Embryonic facial prominence (tissue), 1 donor: Measurements from ENCODE around the gene CPAMD8.
"Not testable (repeated sequence)": the region's sequence is repeated elsewhere in the genome, so short reads cannot be mapped to it uniquely, and the experiment has no call there.

Source experiments
- DNase-seq: peaks from one replicate; pipeline ENCODE4 v3.0.0-alpha.2; 2016; ENCODE audit errors: extremely low spot score

Gene CPAMD8

DNA sequence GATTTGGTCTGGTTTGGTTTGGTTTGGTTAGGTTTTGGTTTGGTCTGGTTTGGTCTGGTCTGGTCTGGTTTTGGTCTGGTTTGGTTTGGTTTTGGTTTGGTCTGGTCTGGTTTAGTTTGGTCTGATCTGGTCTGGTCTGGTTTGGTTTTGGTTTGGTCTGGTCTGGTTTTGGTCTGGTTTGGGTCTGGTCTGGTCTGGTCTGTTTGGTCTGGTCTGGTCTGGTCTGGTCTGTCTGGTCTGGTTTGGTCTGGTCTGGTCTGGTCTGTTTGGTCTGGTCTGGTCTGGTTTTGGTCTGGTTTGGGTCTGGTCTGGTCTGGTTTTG is 151.7 kb downstream of the CPAMD8 start:
- DNase-seq: not testable (repeated sequence)

GRCh38 chr19:16874250-16874977 is 152.2 kb downstream of the CPAMD8 start:
- DNase-seq: no peak

- no peak for DNase-seq
These were observed 153.0 kb downstream of the CPAMD8 start for GRCh38 chr19:16873594-16873993.

GRCh38 chr19:16872728-16873127 is 153.9 kb downstream of the CPAMD8 start:
- no peak for DNase-seq

DNA sequence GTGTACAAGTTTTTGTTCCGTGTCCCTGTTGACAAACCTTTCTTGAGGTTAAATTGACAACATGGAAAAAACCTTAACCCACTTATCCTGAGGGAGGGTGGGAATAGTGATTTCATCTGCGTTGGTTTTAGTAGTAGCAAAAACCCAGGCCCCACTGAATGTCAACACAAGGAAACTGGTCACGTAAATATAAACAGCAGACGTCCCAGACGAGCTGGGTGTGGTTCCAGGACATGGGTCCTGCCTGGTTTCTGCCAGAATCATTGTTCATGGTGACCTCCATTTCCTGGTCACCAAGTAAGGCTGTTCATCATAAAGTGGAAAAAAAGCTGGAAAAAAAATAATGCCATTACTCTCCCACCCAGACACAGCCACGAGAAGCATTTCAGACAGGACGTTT is 154.7 kb downstream of the CPAMD8 start:
- DNase-seq: no peak

- DNase-seq: no peak
These were observed 157.2 kb downstream of the CPAMD8 start for GRCh38 chr19:16869331-16869972.

- DNase-seq: no peak
These were observed 158.0 kb downstream of the CPAMD8 start for GRCh38 chr19:16868423-16869130.

GRCh38 chr19:16867211-16867610 is 159.4 kb downstream of the CPAMD8 start:
- no peak for DNase-seq

- DNase-seq: no peak
These were observed 163.7 kb downstream of the CPAMD8 start for GRCh38 chr19:16862826-16863415.

DNA sequence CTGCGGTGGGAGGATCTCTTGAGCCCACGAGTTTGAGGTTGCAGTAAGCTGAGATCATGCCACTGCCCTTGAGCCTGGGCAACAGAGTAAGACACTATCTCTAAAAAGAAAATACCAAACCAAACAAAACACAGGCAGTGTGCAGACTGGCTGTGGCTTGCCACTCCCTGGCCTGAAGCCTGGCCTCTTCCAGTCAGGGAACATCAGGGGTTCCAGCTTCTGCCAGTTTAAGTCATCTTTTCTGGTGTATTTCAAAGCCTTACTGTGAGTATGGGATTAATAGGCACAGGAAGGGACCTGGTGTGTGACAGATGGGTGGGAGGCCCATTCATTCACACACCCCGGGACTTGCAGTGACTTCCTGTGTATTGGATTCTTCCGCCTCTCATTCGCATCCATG is 164.8 kb downstream of the CPAMD8 start:
- DNase-seq: no peak

DNA sequence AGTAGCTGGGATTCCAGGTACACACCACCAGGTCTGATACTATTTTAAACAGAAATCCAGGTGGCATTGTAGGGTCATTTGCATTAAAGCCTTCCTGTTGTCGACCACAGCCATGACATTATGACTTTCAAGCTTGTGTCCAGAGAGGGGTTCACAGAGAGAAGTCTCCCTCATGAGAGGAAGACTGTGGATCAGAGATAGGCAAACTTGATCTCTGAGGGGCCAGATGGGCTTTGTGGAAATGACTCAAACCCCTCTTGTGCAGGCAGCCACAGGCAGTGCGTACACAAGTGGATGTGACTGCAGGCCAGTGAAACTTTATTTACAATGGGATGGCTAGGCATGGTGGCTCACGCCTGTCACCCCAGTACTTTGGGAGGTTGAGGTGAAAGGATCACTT is 165.6 kb downstream of the CPAMD8 start:
- no peak for DNase-seq

- no peak for DNase-seq
These were observed 166.5 kb downstream of the CPAMD8 start for GRCh38 chr19:16860118-16860517.

DNA sequence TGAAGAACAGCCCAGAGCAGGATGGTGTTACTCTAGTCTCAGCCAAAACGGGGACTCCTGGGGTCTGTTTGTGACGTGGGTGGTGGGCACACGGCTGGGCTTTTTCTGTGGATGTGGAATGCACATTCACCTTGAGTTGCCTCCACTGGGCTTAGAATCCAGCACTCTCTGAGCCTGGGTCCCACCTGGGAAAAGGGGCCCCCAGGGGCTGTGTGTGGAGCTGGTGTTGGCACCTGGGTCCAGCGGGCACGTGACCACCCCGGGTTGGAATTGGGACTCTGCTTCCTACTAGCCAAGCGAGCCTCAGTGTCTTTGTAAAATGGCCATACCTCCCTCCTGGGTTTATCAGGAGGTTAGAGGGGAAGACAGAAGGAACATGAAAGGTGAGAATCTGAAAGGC is 167.0 kb downstream of the CPAMD8 start:
- DNase-seq: no peak

- no peak for DNase-seq
These were observed 170.5 kb downstream of the CPAMD8 start for GRCh38 chr19:16856091-16856490.

DNA sequence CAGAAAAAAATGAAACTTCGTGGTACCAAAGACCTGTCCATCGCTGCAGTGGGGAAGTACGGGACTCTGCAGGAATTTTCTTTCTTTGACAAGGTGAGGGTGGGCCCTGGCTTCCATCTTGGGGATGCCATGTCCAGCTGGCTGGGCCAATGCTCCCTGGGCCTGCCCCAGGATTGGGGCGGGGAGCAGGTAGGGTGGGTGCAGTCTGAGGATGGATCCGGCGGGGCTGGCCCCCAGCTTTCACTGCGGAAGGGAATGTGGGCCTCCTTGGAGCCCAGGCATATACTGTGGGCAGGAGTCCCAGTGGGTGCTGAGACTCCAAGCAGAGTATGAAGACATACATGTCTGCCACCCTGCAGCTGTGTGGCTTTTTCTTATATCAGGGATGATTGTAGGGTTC is 173.5 kb downstream of the CPAMD8 start:
- no peak for DNase-seq

DNA sequence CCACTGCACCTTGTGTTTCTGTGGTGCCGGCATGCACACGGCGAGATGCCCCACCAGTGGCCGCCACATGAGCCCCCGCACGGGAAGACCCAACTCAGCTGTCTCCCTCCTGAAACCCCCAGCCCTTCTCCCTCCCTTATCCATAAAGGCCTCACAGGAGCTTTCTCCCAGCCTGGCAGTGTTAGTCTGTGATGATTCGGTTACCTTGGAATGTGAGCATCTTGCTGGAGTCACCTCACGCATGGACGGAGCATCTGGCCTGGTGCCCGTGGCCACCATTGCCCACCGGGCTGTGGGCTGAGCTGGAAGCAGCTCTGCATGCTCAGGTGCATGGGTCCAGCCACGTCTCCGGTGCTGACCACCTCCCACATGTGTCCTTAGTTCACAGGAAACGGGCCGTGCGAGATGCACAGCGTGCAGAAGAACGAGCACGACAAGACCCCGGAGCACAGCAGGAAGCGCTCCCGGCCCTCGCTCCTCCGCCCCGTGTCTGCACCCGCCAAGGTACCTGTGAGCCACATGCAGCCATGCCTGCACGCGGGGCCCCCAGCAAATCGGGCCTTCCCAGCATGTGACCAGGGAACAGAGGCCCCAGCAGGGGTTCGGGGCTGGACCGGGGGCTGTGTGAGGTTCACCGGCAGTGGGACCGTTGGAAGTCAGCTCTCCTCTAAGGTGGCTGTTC is 175.4 kb downstream of the CPAMD8 start:
- DNase-seq: no peak

DNA sequence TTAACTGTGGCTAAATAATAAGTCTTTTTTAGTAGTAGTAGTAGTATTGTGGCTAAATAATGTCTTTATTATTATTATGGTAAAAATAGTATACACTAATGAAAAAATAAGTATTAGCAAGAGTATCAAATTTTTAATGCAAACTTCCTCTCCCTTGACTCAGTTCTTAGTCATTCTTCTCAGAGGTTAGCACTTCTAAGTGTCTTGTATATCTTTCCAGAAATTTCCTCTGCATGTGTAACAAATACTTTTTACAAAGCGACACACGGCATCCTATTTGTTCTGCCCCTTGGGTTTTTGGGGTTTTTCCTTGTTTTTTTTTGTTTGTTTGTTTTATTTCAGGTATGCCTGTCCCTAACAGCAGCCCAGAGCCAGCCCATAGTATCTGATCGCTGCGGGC is 176.5 kb downstream of the CPAMD8 start:
- DNase-seq: no peak

DNA sequence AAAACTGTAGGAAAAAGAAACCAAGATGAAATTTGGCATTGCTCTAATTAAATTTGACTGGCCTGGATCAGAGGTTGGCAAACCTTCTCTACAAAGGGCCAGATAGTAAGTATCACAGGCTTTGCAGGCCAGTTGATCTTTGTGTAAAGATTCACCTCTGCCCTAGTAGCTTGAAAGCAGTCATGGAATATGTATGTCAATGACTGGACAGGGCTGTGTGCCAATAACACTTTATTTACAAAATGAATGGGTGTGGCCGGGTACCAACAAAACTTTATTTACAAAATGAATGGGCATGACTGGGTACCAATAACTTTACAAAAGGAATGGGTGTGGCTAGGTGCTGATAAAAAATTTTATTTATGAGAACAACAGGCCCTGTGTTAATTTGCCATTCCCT is 177.4 kb downstream of the CPAMD8 start:
- DNase-seq: no peak

DNA sequence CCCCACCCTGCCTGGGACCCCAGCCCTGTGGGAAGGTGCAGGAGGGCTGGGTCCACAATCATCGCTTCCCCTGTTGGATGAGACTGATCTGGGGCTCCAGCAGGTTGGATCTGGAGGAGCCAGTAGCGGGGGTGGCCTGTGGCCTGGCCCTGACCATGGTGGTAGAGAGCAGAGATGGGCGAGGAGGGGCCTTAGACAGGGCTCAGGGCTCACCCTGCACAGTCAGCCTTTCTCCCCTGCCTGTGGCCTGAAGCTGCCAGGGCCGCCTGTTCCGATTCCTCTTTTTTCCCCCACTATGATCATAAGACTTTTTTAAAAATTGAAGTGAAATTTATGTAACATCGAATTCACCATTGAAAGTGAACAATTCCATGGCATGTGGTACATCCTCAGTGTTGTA is 179.2 kb downstream of the CPAMD8 start:
- DNase-seq: no peak

GRCh38 chr19:16846901-16847300 is 179.7 kb downstream of the CPAMD8 start:
- no peak for DNase-seq
